K562 (cell line): ENCODE data around the gene CEP120. TPM values are rescaled to one million over a fixed set of nuclear protein-coding genes. Genes with fewer than 3 reads are reported as not detected.

Experiments
- CBFB ChIP-seq: sonication (generic); formaldehyde crosslinking; IDR thresholded peaks from 2 replicates; pipeline ENCODE4 v1.4.0; 2020; ENCODE audit warnings: mild to moderate bottlenecking, missing genetic modification reagents
- DPF2 ChIP-seq: fragments of 450-650 bp; IDR thresholded peaks from 2 replicates; pipeline ENCODE4 v1.6.1; 2016
- EP300 ChIP-seq: IDR thresholded peaks from 2 replicates; pipeline ENCODE4 v1.6.1; 2012; ENCODE audit warnings: low read length, improper control_type of control experiment
- FOXK1 ChIP-seq: sonication (generic); formaldehyde crosslinking; IDR thresholded peaks from 2 replicates; pipeline ENCODE4 v1.8.0; 2022; ENCODE audit warnings: missing genetic modification reagents, mild to moderate bottlenecking, borderline replicate concordance
- HLTF ChIP-seq: fragments of 450-650 bp; IDR thresholded peaks from 2 replicates; pipeline ENCODE4 v1.6.1; 2016
- KDM2B ChIP-seq: fragments of 250-450 bp; sonication (Bioruptor Pico); IDR thresholded peaks from 2 replicates; pipeline ENCODE4 v1.8.0; 2021; ENCODE audit warnings: mild to moderate bottlenecking, moderate library complexity
- KLF13 ChIP-seq: fragments of 450-650 bp; IDR thresholded peaks from 2 replicates; pipeline ENCODE4 v1.6.1; 2016; ENCODE audit warnings: missing genetic modification characterization, low read depth, mild to moderate bottlenecking, missing compliant biosample characterization, moderate library complexity, borderline replicate concordance
- MECOM ChIP-seq: fragments of 250-450 bp; sonication (Bioruptor Pico); IDR thresholded peaks from 2 replicates; pipeline ENCODE4 v1.8.0; 2022; ENCODE audit warnings: inconsistent platforms
- NCOA1 ChIP-seq: fragments of 450-650 bp; IDR thresholded peaks from 2 replicates; pipeline ENCODE4 v1.6.1; 2016; ENCODE audit warnings: low read depth
- RBM25 ChIP-seq: fragments of 200-400 bp; formaldehyde crosslinking; IDR thresholded peaks from 2 replicates; pipeline ENCODE4 v1.6.1; 2018; ENCODE audit warnings: low read length, low read depth, moderate library complexity; ENCODE audit not compliant: severe bottlenecking
- SAP30 ChIP-seq: fragments of 200-600 bp; sonication (generic); IDR thresholded peaks from 2 replicates; pipeline ENCODE4 v1.6.1; 2012; ENCODE audit warnings: borderline replicate concordance, low read depth, mild to moderate bottlenecking, moderate library complexity, low read length, control low read depth, inconsistent platforms; ENCODE audit not compliant: insufficient read depth, poor library complexity, severe bottlenecking
- SMAD4 ChIP-seq: fragments of 250-450 bp; sonication (Bioruptor Pico); conservative IDR thresholded peaks from 2 replicates; pipeline ENCODE4 v1.8.0; 2021; ENCODE audit warnings: inconsistent platforms, mild to moderate bottlenecking, moderate library complexity
- SPI1 ChIP-seq: IDR thresholded peaks from 2 replicates; pipeline ENCODE4 v1.6.1; 2011; ENCODE audit warnings: low read depth, low read length, control low read depth, borderline replicate concordance
- TARDBP ChIP-seq: fragments of 450-650 bp; IDR thresholded peaks from 2 replicates; pipeline ENCODE4 v1.6.1; 2016
- ZBTB43 ChIP-seq: sonication (generic); formaldehyde crosslinking; IDR thresholded peaks from 2 replicates; pipeline ENCODE4 v1.8.0; 2023; ENCODE audit warnings: mild to moderate bottlenecking, missing genetic modification reagents
- ZNF583 ChIP-seq: fragments of 250-450 bp; sonication (Bioruptor Pico); IDR thresholded peaks from 2 replicates; pipeline ENCODE4 v1.4.0; 2020
- ZNF655 ChIP-seq: fragments of 250-450 bp; sonication (Bioruptor Pico); IDR thresholded peaks from 2 replicates; pipeline ENCODE4 v1.5.0; 2021
- ZSCAN32 ChIP-seq: fragments of 450-650 bp; formaldehyde crosslinking; IDR thresholded peaks from 2 replicates; pipeline ENCODE4 v1.4.0; 2020; ENCODE audit warnings: mild to moderate bottlenecking, moderate library complexity
- polyA plus RNA-seq, 8 experiments: library from polyadenylated mRNA; depleted of rRNA in 4 of 8; stranded (reverse) in 5 of 8; unstranded in 3 of 8; fragments of >200 nt; fragmentation: Nextera tagmentation in 2 of 8; fragmentation: Illumina TruSeq in 1 of 8; extraction: Ambion mirVana in 2 of 8; extraction: Trizol in 1 of 8; gene quantifications; 2 replicates each; pipeline versions ENCODE4 v1.2.1 to v1.2.3, GENCODE V29; 2011 to 2014; ENCODE audit warnings: inconsistent platforms in 1 of 8, missing spikeins in 1 of 8
- total RNA-seq, 7 experiments: library from RNA; depleted of rRNA in 6 of 7; stranded (reverse); fragments of >200 nt in 6 of 7; fragmentation: Illumina TruSeq in 2 of 7; extraction: Trizol in 2 of 7; gene quantifications; 2 replicates each; pipeline versions ENCODE4 v1.2.1 to v1.2.3, GENCODE V29; 2011 to 2021; ENCODE audit warnings: low replicate concordance in 1 of 7

The CEP120 gene
- total and polyA plus RNA-seq, 9 of the 15 experiments (the other 6 are each of a cell fraction or from before 2014, with no cell fraction given) = 3.3 to 24.9 (median 14.4) TPM

DNA sequence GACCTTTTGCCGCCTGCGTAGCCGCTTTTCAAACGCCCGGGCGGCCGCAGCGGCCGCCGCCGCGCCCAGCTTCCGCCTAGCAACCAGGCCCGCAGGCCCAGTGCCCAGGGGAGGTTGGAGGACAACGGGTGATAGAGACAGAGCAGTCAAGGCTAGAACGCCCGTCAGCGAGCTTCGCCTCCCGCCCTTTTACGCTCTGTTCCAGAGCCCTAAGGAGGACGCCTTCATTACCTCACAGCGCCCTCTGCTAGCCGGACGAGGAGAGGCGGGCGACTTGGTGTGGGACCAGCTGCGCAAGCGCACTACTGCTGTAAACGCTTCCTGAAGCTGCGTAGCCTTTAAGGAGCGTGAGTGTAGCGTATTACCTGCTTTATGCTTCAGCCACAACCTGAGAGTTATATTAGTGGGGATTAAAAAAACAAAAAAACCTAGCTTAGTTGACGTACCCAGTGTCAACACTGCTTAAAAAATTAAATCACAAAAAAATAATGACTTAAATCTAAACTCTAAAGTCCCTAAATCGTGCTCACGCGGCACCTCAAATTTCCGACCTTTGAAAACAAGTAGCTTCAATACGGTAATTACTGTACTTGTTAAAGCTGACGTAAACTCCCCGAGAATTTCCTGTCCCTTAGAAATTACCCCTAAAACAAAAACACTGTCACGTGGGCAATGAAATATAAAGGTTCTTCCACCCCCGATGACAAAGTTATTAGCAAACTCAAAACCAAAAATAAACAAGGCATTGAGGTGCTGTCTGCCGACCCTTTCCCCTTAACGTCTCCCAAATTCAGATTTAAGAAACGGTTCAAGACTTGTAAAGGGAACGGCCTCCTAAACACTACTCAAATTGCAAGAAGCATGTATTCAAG is at the start of gene CEP120 (continued):
- no peak for TF ChIP-seq HLTF
- no peak for TF ChIP-seq ZSCAN32 (CRISPR knock-in tag)
- no peak for TF ChIP-seq SPI1
- no peak; the same call in 1 of the 2 replicates for TF ChIP-seq NCOA1
- TF ChIP-seq ZNF655 (CRISPR knock-in tag) = no peak
- TF ChIP-seq ZBTB43 = no peak
- no peak for TF ChIP-seq RBM25
- peak; percentile 32 for TF ChIP-seq SAP30
- TF ChIP-seq SMAD4 (CRISPR knock-in tag) = no peak; the same call in 1 of the 2 replicates
- no peak for TF ChIP-seq MECOM (CRISPR knock-in tag)
- TF ChIP-seq TARDBP = peak; percentile 36; the same call in 1 of the 2 replicates
- TF ChIP-seq KDM2B (CRISPR knock-in tag) = no peak
- no peak for TF ChIP-seq ZNF583
- peak; percentile 38; the same call in 1 of the 2 replicates for TF ChIP-seq DPF2
- no peak for TF ChIP-seq CBFB (CRISPR knock-in tag)
- TF ChIP-seq FOXK1 (CRISPR knock-in tag) = 0 out of 2 replicates have a peak, but pooled peaks have one; percentile 8
- peak; percentile 27; the same call in 1 of the 2 replicates for TF ChIP-seq EP300
- no peak for TF ChIP-seq KLF13
